Stimulated activated CD4-positive, alpha-beta T cell treated with anti-CD3 and anti-CD28 coated beads, Interleukin-4, amount 100 ng/mL, for 24 hours (primary cell): ENCODE data around the gene CDKN1C.

Experiments used
- DNase-seq: peaks from one replicate; pipeline ENCODE4 v3.0.0-alpha.2; 2020

Gene CDKN1C

DNA sequence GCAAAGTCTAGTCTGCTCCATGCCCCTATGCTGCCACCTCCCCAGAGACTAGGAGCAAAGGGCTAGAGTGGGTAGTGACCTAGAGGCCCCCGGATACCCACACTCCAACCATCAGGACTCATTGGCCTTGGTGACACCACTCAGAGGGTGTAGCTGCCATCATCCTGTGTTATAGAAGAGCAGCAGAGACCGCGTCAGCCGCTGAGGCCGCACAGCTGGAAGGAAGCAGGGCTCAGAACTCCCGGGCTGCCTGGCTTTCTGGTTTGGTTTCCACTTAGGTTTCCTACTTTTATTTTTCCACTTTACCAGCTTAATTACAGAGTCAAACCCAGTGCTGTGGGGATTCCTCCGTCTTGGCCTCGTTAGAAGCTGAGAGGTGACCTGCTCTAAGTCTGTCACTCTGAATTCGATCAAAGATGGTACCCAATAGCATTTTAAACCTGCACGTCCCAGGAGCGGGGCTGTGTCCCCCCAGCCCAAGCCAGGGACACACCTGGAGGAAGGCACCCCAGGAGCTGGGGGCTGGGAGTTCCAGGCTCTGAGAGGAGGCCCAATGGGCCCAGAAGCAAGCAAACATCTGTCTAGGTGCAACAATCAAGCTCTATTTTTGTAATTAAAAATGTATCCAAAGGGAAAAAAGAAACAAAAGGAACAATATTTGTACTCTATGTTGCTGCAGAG, 2.1 kb upstream of the CDKN1C start:
- no peak for DNase-seq

GRCh38 chr11:2886936-2887335, 1.4 kb upstream of the CDKN1C start:
- DNase-seq, result no peak

DNA sequence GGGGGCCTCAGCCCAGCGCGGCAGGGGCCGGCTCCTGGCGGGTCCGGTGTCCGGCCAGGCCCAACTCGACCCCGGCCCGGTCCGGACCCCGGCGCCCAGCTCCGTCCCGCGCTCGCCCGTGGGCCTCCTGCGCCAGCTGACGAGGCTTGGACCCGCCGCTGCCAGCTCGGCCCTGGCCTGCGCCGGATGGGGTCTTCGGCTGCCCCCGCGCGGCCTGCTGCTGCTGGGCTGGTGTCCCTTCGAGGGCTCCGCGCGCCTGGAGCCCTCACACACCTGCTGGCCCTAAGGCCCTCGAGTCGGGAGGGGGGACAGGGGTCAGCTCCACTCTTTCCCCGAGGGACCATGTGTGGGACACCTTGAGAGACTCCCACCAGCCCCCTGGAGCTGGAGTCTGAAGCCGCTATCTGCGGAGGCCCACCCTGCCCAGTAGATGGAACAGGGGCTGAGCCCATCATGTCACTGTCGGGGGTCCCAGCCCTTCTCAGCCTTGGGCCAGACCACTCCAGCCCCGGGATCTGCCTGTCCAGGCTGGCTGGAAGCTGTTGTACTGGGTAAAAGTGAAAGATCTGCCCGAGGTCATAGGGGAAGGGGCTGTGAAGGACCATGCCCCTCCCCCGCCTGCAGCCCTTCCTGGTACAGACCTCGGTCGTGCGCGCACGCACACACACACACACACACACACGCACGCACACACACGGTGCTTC, 768 bp upstream of the CDKN1C start:
- DNase-seq, result no peak

DNA sequence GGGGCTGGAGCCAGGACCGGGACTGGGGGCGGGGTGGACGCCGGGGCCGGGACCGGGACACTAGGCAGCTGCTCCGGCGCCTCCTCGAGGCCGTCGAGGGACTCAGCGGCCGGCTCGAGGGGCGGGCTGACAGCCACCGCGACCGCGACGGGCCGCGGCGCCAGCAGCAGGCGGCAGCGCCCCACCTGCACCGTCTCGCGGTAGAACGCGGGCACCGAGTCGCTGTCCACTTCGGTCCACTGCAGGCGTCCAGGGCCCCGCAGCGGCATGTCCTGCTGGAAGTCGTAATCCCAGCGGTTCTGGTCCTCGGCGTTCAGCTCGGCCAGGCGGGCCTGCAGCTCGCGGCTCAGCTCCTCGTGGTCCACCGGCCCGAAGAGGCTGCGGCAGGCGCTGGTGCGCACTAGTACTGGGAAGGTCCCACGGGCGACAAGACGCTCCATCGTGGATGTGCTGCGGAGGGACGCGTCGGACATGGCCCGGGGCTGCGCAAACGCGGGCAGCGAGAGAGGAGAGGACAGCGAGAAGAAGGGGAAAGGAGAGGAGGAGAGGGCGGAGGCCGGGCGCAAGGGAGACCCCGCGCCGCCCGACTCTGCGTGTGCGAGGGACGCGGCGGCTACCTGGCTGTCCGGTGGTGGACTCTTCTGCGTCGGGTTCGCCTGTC, 428 bp downstream of the CDKN1C start:
- DNase-seq, result no peak

- DNase-seq, result no peak
Measured at GRCh38 chr11:2883979-2884815, 1.4 kb downstream of the CDKN1C start.

- DNase-seq, result no peak
Measured at GRCh38 chr11:2883640-2883978, 2.0 kb downstream of the CDKN1C start.

GRCh38 chr11:2882396-2883110, 3.0 kb downstream of the CDKN1C start:
- no peak for DNase-seq

DNA sequence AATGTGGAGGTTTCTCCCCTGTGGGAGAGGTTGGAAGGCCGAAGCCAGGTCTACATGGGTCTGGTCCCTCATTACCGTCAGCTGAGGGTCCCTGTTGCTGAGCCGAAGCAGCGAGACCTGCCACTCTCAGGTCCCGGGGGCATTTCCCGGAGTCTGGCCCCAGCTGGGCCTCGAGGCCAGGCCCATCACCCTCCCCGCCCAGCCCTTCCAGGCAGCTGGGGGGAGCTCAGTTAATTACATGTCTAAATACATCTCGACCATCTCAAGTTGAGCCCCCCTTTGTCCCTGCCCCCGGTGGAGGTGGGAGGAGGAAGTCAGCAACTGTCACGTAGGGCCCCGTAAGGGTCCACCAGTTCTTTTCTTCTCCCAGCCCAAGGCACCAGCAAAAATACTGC, 3.6 kb downstream of the CDKN1C start:
- no peak for DNase-seq

DNA sequence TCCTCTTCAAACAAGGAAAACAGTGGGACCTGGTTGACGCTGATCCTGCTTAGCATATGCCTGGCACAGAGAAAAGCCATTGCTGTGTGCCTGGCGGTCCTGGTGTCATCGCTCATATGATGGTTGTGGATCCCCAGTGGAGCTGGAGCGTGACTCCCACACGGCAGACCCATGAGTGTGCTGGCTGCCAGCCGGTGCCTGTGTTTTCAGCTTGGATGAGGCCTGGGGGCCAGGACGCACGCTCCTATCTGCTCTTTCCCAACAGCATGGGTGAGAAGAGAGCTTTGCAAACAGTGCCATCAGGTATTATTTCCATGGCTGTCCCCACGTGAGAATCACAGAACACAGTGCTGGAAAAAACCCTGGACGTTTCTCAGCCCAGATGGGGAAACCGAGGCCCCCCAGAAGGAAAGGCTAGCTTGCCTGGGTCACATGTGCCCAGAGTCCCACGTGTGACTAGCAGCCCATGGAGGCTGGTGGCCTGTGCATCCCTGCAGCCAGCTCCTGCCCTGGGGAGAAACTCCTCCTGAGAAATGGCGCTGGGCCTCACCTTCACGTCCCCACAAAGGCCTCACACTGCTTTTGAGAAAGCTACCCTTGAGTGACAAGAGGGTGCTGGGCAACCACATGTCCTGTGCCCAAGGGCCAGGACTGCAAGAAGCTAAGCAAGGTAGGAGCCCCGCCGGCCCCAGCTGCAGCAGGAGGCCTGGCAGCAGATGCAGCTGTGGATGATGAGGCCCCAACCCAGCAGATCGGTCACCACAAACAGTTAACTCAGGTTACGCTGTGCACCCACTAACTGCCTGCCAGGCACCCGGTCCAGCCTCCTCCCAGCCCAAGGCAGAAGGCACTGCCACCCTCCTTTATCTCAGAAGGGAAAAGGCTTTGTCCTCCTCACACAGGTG, 4.2 kb downstream of the CDKN1C start:
- no peak for DNase-seq

GRCh38 chr11:2880646-2881045, 4.9 kb downstream of the CDKN1C start:
- no peak for DNase-seq

DNA sequence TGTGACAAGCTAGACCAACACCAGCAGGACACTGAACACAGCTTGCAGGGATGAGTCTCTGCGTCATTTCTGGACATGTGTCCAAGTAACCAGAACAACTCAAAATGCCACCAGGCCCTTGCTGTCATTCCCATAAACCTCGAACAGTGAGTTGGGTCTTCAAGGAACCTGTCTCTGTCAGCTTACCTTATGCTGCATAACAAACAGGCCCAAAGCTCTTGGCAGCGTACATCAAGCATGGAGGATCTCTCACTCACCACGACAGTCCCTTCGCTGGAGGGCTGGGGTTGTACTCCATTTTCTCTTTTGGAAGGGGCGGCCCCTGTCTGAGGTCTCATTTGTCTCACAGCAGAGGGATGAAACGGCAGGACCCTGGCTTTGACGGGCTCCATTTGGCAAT, 6.8 kb downstream of the CDKN1C start:
- no peak for DNase-seq

DNA sequence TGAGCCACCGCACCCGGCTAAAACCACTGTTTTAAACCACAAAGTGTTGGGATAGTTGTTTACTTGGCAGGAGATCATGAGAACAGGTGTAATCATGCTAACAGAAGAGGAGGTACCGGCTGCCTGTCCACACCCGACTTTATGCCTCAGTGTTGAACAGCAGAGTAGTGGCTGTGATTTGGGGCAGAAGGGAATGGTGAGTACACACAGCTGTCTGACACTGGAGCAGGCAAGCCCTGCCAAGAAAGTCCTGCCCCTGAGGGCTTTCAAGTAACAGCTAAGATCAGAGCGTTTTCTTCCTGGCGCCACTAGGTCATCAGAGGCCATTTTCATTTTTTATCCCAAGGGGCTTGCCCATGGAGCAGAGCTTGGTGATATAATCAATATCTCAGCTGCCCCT, 8.1 kb downstream of the CDKN1C start:
- no peak for DNase-seq

- no peak for DNase-seq
Measured at GRCh38 chr11:2874963-2875362, 10.6 kb downstream of the CDKN1C start.

DNA sequence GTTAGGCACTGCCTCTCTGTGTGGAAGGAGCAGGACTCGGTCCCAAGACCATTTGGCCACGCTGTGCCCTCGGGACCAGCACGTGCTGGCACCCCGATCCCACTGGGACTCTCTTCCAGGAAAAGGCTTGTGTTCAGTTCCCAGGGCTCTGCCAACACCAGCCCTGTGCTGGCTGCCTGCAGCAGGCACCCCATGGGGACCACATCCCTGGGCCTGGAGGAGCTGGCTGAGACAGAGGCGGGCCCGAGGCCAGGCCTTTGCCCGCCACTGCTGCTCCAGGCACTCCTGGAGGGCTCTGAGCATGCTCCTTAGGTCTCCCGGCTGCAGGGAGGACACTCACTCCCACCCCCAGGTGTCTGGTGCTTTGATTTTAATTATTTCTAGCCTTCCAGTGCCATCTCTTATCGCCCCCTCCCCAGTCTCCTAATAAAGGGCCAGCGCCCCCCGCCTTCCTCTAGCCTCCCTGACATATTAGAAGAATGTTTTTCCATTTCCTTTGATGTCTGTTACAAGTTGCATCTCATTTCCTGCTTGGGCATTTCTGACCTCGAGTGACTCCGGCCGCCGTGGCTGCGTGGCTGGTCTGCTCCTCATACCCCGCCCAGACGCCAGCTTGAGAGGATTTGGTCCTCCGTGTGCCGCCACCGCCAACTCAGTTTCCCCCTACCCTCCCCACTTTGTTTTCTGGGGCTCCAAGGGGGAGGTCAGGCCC, 14.4 kb downstream of the CDKN1C start:
- no peak for DNase-seq

- DNase-seq, result no peak
Measured at GRCh38 chr11:2870460-2870859, 15.1 kb downstream of the CDKN1C start.

GRCh38 chr11:2869561-2870427, 15.8 kb downstream of the CDKN1C start:
- DNase-seq, result no peak

DNA sequence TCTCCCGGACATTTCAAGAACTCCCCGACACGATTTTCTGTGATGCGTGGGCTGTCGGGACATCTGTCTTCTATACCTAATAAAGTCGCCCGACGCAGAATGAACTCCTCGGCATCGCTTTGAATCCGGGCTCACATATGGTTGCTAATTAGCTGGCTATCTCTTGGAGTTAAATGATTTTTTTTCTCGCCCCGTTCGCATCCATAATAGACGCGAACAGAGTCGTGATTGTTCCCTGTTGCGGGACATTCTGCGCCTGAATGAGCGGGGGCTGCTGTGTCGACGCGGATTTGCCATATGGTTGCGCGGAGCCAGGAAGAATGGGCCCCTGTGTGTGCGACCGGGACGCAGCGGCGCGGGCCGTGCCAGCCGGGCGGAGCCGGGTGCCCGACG, 16.4 kb downstream of the CDKN1C start:
- no peak for DNase-seq

GRCh38 chr11:2868506-2869133, 17.0 kb downstream of the CDKN1C start:
- no peak for DNase-seq

- no peak for DNase-seq
Measured at GRCh38 chr11:2867722-2868505, 17.7 kb downstream of the CDKN1C start.
